Calu3 (cell line): ENCODE data around the gene AHNAK2. TPM values are rescaled to one million over a fixed set of nuclear protein-coding genes. Genes with fewer than 3 reads are reported as not detected.
A peak's percentile ranks its signal among the peaks of the same experiment; 100 is the strongest.

Experiments used
- BruUV-seq: library from RNA; stranded (reverse); fragments of 400-500 nt; replicated peaks from 2 replicates; lab custom pipeline; 2021; lab: Mats Ljungman, UMichigan
- CTCF ChIA-PET: fragments of 300-600 bp; sonication (Branson Sonifier 250); formaldehyde crosslinking; loops from one replicate; lab custom pipeline; 2022; ENCODE audit warnings: antibody characterized with exemption; lab: Charles Lee
- DNase-seq: peaks from one replicate; pipeline ENCODE4 v3.0.0; 2022
- H3K27ac Mint-ChIP-seq: one replicate; pipeline ENCODE4 v1.8.0; 2022; ENCODE audit warnings: mixed read lengths; ENCODE audit not compliant: unreplicated experiment
- H3K27me3 Mint-ChIP-seq: one replicate; pipeline ENCODE4 v1.8.0; 2022; ENCODE audit warnings: mixed read lengths; ENCODE audit not compliant: unreplicated experiment
- H3K36me3 Mint-ChIP-seq: one replicate; pipeline ENCODE4 v1.8.0; 2022; ENCODE audit warnings: mild to moderate bottlenecking, moderate library complexity, mixed read lengths; ENCODE audit not compliant: insufficient read depth, unreplicated experiment
- H3K4me1 Mint-ChIP-seq: one replicate; pipeline ENCODE4 v1.8.0; 2022; ENCODE audit warnings: mild to moderate bottlenecking, low read depth, mixed read lengths; ENCODE audit not compliant: unreplicated experiment
- H3K4me3 Mint-ChIP-seq: one replicate; pipeline ENCODE4 v1.8.0; 2022; ENCODE audit warnings: mild to moderate bottlenecking, low read depth, moderate library complexity, mixed read lengths; ENCODE audit not compliant: unreplicated experiment
- H3K9me3 Mint-ChIP-seq: one replicate; pipeline ENCODE4 v1.8.0; 2022; ENCODE audit warnings: low read depth, mixed read lengths; ENCODE audit not compliant: unreplicated experiment
- CTCF ChIP-seq: fragments of 200-600 bp; IDR thresholded peaks from one replicate; pipeline ENCODE4 v1.8.0; 2022; ENCODE audit warnings: antibody characterized with exemption; ENCODE audit not compliant: unreplicated experiment
- intact Hi-C: fragments of 100-400 bp; cut with micrococcal nuclease; formaldehyde crosslinking; loops from one replicate; pipeline ENCODE4 v1.10.0; 2022; ENCODE audit not compliant: unreplicated experiment
- total RNA-seq: library from RNA; stranded (reverse); gene quantifications from 2 replicates; pipeline ENCODE4 v1.2.3, GENCODE V29; 2022

The AHNAK2 gene
- total RNA-seq, 1 experiment from 2014 or later = 42.0 TPM

- Mint-ChIP-seq H3K9me3 (peaks cover 2% of the 10 kb centered on the region), H3K4me1 (no peaks in the 10 kb centered on the region), H3K36me3 (peaks cover 52% of the 10 kb centered on the region), H3K4me3 (no peak overlapping the region), H3K27ac (no peak overlapping the region), H3K27me3 (no peaks in the 10 kb centered on the region)
- no peak for TF ChIP-seq CTCF
- intact Hi-C loops = no loop called here
- no peak for DNase-seq
- CTCF ChIA-PET = interaction anchor here (0.6 kb wide), 1 partner anchor 117 kb away, joined by 3 read pairs; no protein-coding TSS in a partner anchor
- BruUV-seq = no TSS peak
Observed at GRCh38 chr14:104996483-104996882, 18.3 kb upstream of the AHNAK2 start.

- Mint-ChIP-seq H3K27me3 (no peaks in the 10 kb centered on the region), H3K9me3 (peaks cover 2% of the 10 kb centered on the region), H3K4me1 (no peaks in the 10 kb centered on the region), H3K27ac (no peak overlapping the region), H3K4me3 (no peak overlapping the region), H3K36me3 (peaks cover 52% of the 10 kb centered on the region)
- DNase-seq = no peak
- no peak for TF ChIP-seq CTCF
- intact Hi-C loops = no loop called here
- CTCF ChIA-PET = no interaction called here
- BruUV-seq = no TSS peak
Observed at GRCh38 chr14:104996032-104996431, 17.9 kb upstream of the AHNAK2 start.

GRCh38 chr14:104994978-104995377 lies 16.8 kb upstream of the AHNAK2 start:
- TF ChIP-seq CTCF = no peak
- intact Hi-C loops = no loop called here
- Mint-ChIP-seq H3K27me3 (no peaks in the 10 kb centered on the region), H3K36me3 (peaks cover 59% of the 10 kb centered on the region), H3K4me1 (no peaks in the 10 kb centered on the region), H3K4me3 (no peak overlapping the region), H3K9me3 (peaks cover 2% of the 10 kb centered on the region), H3K27ac (no peak overlapping the region)
- no peak for DNase-seq
- no TSS peak for BruUV-seq
- CTCF ChIA-PET = interaction anchor here (1.6 kb wide), 1 partner anchor 92 kb away, joined by 3 read pairs; no protein-coding TSS in a partner anchor

GRCh38 chr14:104993808-104994591 lies 15.8 kb upstream of the AHNAK2 start:
- CTCF ChIA-PET = interaction anchor here (0.6 to 1.6 kb wide), 2 partner anchors 21 to 93 kb away, joined by 3 read pairs; no protein-coding TSS in a partner anchor
- no peak overlapping the region for H3K4me3 Mint-ChIP-seq
- peaks cover 57% of the 10 kb centered on the region for H3K36me3 Mint-ChIP-seq
- intact Hi-C loops = no loop called here
- no peak for TF ChIP-seq CTCF
- no peaks in the 10 kb centered on the region for H3K4me1 Mint-ChIP-seq
- H3K9me3 Mint-ChIP-seq = peaks cover 2% of the 10 kb centered on the region
- no peak for DNase-seq
- peak overlapping the region; percentile 21 for H3K27ac Mint-ChIP-seq
- no peaks in the 10 kb centered on the region for H3K27me3 Mint-ChIP-seq
- no TSS peak for BruUV-seq
